Measurements from ENCODE around the gene NEDD4L. TPM values are rescaled to one million over a fixed set of nuclear protein-coding genes. Genes with fewer than 3 reads are reported as not detected.

NEDD4L gene
- total and polyA plus RNA-seq, 4 donors = 40.2 to 308 (median 148) TPM

DNA sequence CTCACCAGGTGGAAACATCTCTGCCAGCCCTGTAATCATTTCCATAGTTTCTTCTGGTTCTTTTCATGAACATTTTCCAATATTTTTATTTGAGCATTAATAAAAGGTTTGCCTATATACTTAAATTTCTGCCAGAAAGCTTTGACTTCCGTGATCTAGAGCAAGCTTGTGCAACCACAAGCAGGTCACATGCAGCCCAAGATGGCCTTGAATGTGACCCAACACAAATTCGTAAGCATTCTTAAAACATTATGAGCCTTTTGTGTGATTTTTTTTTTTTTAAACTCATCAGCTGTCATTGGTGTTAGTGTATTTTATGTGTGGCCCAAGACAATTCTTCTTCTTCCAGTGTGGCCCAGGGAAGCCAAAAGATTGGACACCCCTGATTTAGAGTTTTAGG lies 51.6 kb downstream of the NEDD4L start:
- no peak for TF ChIP-seq CTCF (IDR thresholded peaks at IDR 0.05; ENCODE audit: control extremely low read depth, extremely low read depth)
- no peak overlapping the region for H3K4me3 ChIP-seq
- DNase-seq (no peak), ATAC-seq (ENCODE audit: insufficient read depth, low FRiP score) (no peak)
- H3K9ac ChIP-seq (ENCODE audit: insufficient read depth in 1 of 2, low read length in 2 of 2) = no peak overlapping the region
- H3K27me3 ChIP-seq (ENCODE audit: control insufficient read depth in 3 of 3, insufficient read depth in 3 of 3, low read length in 2 of 3) = no peaks in the 10 kb centered on the region
- no peaks in the 10 kb centered on the region for H3K36me3 ChIP-seq (ENCODE audit: control insufficient read depth in 4 of 4, insufficient read depth in 4 of 4, low read length in 4 of 4)
- peaks cover 0 to 16% (median 8%) of the 10 kb centered on the region in 5 donors for H3K4me1 ChIP-seq (ENCODE audit: control insufficient read depth in 5 of 5, insufficient read depth in 5 of 5, low read length in 5 of 5)
- 41 to 52% methylated on average over 2 of the region's 2 CpGs for WGBS, 2 donors
- no peaks in the 10 kb centered on the region for H3K9me3 ChIP-seq (ENCODE audit: control insufficient read depth in 4 of 4, insufficient read depth in 3 of 4, low read length in 3 of 4)
- H3K27ac ChIP-seq (ENCODE audit: low read depth in 1 of 2, low read length in 1 of 2) = peak overlapping the region in 1 of 2 donors; percentile 50

- Histone ChIP-seq H3K36me3 (ENCODE audit: control insufficient read depth in 4 of 4, insufficient read depth in 4 of 4, low read length in 4 of 4) (no peaks in the 10 kb centered on the region), H3K4me1 (ENCODE audit: control insufficient read depth in 5 of 5, insufficient read depth in 5 of 5, low read length in 5 of 5) (peaks cover 0 to 14% (median 8%) of the 10 kb centered on the region in 5 donors), H3K27me3 (ENCODE audit: control insufficient read depth in 3 of 3, insufficient read depth in 3 of 3, low read length in 2 of 3) (no peaks in the 10 kb centered on the region), H3K9me3 (ENCODE audit: control insufficient read depth in 4 of 4, insufficient read depth in 3 of 4, low read length in 3 of 4) (no peaks in the 10 kb centered on the region), H3K9ac (ENCODE audit: insufficient read depth in 1 of 2, low read length in 2 of 2) (no peak overlapping the region), H3K27ac (ENCODE audit: low read depth in 1 of 2, low read length in 1 of 2) (peak overlapping the region in 1 of 2 donors; percentile 80), H3K4me3 (no peak overlapping the region)
- 48 to 65% methylated on average over 1 of the region's 1 CpG for WGBS, 2 donors
- DNase-seq (no peak), ATAC-seq (ENCODE audit: insufficient read depth, low FRiP score) (no peak)
- TF ChIP-seq CTCF (IDR thresholded peaks at IDR 0.05; ENCODE audit: control extremely low read depth, extremely low read depth) = no peak
Measured at GRCh38 chr18:58096658-58097057, 52.6 kb downstream of the NEDD4L start.

- Histone ChIP-seq H3K9ac (ENCODE audit: insufficient read depth in 1 of 2, low read length in 2 of 2) (no peak overlapping the region), H3K27me3 (ENCODE audit: control insufficient read depth in 3 of 3, insufficient read depth in 3 of 3, low read length in 2 of 3) (no peaks in the 10 kb centered on the region), H3K9me3 (ENCODE audit: control insufficient read depth in 4 of 4, insufficient read depth in 3 of 4, low read length in 3 of 4) (no peaks in the 10 kb centered on the region), H3K27ac (ENCODE audit: low read depth in 1 of 2, low read length in 1 of 2) (peak overlapping the region in 1 of 2 donors; percentile 69), H3K4me3 (no peak overlapping the region), H3K4me1 (ENCODE audit: control insufficient read depth in 5 of 5, insufficient read depth in 5 of 5, low read length in 5 of 5) (peaks cover 0 to 15% (median 8%) of the 10 kb centered on the region in 5 donors), H3K36me3 (ENCODE audit: control insufficient read depth in 4 of 4, insufficient read depth in 4 of 4, low read length in 4 of 4) (no peaks in the 10 kb centered on the region)
- peak; percentile 55 to 67 (median 57) for DNase-seq
- 31 to 42% methylated on average over 8 of the region's 8 CpGs for WGBS, 2 donors
- ATAC-seq (ENCODE audit: insufficient read depth, low FRiP score) = peak; percentile 73
- no peak for TF ChIP-seq CTCF (IDR thresholded peaks at IDR 0.05; ENCODE audit: control extremely low read depth, extremely low read depth)
Measured at GRCh38 chr18:58097121-58097906, 53.3 kb downstream of the NEDD4L start.

DNA sequence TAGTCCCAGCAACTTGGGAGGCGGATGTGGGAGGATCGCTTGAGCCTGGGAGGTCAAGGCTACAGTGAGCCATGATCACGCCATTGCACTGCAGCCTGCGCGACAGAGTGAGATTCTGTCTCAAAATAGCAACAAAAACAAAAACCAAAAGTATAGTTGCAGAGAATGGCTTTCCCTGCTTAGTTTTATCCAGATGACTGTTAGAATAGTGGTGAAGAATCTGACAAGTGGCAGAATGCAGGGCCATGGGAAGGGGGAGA lies 53.8 kb downstream of the NEDD4L start:
- no peak for ATAC-seq (ENCODE audit: insufficient read depth, low FRiP score)
- TF ChIP-seq CTCF (IDR thresholded peaks at IDR 0.05; ENCODE audit: control extremely low read depth, extremely low read depth) = no peak
- Histone ChIP-seq H3K36me3 (ENCODE audit: control insufficient read depth in 4 of 4, insufficient read depth in 4 of 4, low read length in 4 of 4) (no peaks in the 10 kb centered on the region), H3K4me3 (no peak overlapping the region), H3K9me3 (ENCODE audit: control insufficient read depth in 4 of 4, insufficient read depth in 3 of 4, low read length in 3 of 4) (no peaks in the 10 kb centered on the region), H3K4me1 (ENCODE audit: control insufficient read depth in 5 of 5, insufficient read depth in 5 of 5, low read length in 5 of 5) (peaks cover 0 to 15% (median 8%) of the 10 kb centered on the region in 5 donors), H3K9ac (ENCODE audit: insufficient read depth in 1 of 2, low read length in 2 of 2) (no peak overlapping the region), H3K27me3 (ENCODE audit: control insufficient read depth in 3 of 3, insufficient read depth in 3 of 3, low read length in 2 of 3) (no peaks in the 10 kb centered on the region), H3K27ac (ENCODE audit: low read depth in 1 of 2, low read length in 1 of 2) (peak overlapping the region in 1 of 2 donors; percentile 54)
- DNase-seq = no peak
- 94 to 96% methylated on average over 5 of the region's 5 CpGs for WGBS, 2 donors

All from lung (tissue), 12 donors.